GM12878 (cell line): ENCODE data around the gene ANKRD37. TPM values are rescaled to one million over a fixed set of nuclear protein-coding genes. Genes with fewer than 3 reads are reported as not detected.

ENCODE experiments used
- ATAC-seq: fragments of 200-7000 bp; cut with Tn5 transposase; 3 replicates; pipeline ENCODE4 v1.9.1; 2020; ENCODE audit warnings: mild to moderate bottlenecking, moderate library complexity
- BruUV-seq: library from RNA; stranded (reverse); fragments of 400-500 nt; replicated peaks from 2 replicates; lab custom pipeline; 2021; lab: Mats Ljungman, UMichigan
- CTCF ChIA-PET: fragments of 300-600 bp; sonication (Branson Sonifier 250); formaldehyde crosslinking; extraction: SDS; loops from one replicate; lab custom pipeline; 2021; ENCODE audit warnings: inconsistent platforms; lab: Yijun Ruan, JAX
- POLR2A ChIA-PET: fragments of 350-600 bp; formaldehyde crosslinking; extraction: SDS; loops from one replicate; lab custom pipeline; 2021; ENCODE audit warnings: inconsistent platforms; lab: Charles Lee
- RAD21 ChIA-PET: fragments of 300-600 bp; sonication (Branson Sonifier 250); formaldehyde crosslinking; loops from one replicate; lab custom pipeline; 2023; ENCODE audit warnings: antibody characterized with exemption; ENCODE audit not compliant: unreplicated experiment; lab: Charles Lee
- SMC1A ChIA-PET: fragments of 300-600 bp; sonication (Branson Sonifier 250); formaldehyde crosslinking; loops from one replicate; lab custom pipeline; 2023; ENCODE audit not compliant: unreplicated experiment, uncharacterized antibody; lab: Charles Lee
- DNase-seq: peaks from one replicate; pipeline ENCODE4 v3.0.0-alpha.2; 2011; ENCODE audit warnings: low read depth, low spot score
- FAIRE-seq: peaks from 3 replicates; lab custom pipeline; 2011; peaks lifted over from hg19 to GRCh38; lab: Jason Lieb, UNC
- H2AFZ ChIP-seq: 2 replicates; pipeline ENCODE4 v1.6.0; 2011; ENCODE audit warnings: low read depth, low read length, control low read depth; ENCODE audit not compliant: control insufficient read depth
- H3K27ac ChIP-seq: 2 replicates; pipeline ENCODE4 v1.5.1; 2011; ENCODE audit warnings: control low read depth; ENCODE audit not compliant: control insufficient read depth, insufficient read depth
- H3K27me3 ChIP-seq, 2 experiments: replicated peaks in 1 of 2; 2 replicates each; pipeline versions ENCODE4 v1.6.0 to v1.6.1; 2011; ENCODE audit warnings: low read length in 1 of 2; ENCODE audit not compliant: control insufficient read depth in 2 of 2, insufficient read depth in 2 of 2
- H3K36me3 ChIP-seq, 2 experiments: 2 replicates each; pipeline ENCODE4 v1.5.1; 2011; ENCODE audit warnings: low read length in 1 of 2; ENCODE audit not compliant: control insufficient read depth in 2 of 2, insufficient read depth in 2 of 2
- H3K4me1 ChIP-seq: 2 replicates; pipeline ENCODE4 v1.6.1; 2011; ENCODE audit warnings: mild to moderate bottlenecking, low read length, moderate library complexity, mixed read lengths; ENCODE audit not compliant: control insufficient read depth, insufficient read depth
- H3K4me2 ChIP-seq: 2 replicates; pipeline ENCODE4 v1.6.0; 2011; ENCODE audit warnings: control low read depth; ENCODE audit not compliant: control insufficient read depth, insufficient read depth
- H3K4me3 ChIP-seq: fragments of 200-600 bp; sonication (generic); 2 replicates; pipeline ENCODE4 v1.5.1; 2016
- H3K79me2 ChIP-seq: 2 replicates; pipeline ENCODE4 v1.6.0; 2011; ENCODE audit warnings: low read length; ENCODE audit not compliant: control insufficient read depth, insufficient read depth
- H3K9ac ChIP-seq: 2 replicates; pipeline ENCODE4 v1.8.0; 2011; ENCODE audit warnings: low read length, control low read depth, mixed read lengths; ENCODE audit not compliant: control insufficient read depth, insufficient read depth
- H3K9me3 ChIP-seq: replicated peaks from 3 replicates; pipeline ENCODE4 v1.5.1; 2011; ENCODE audit warnings: mild to moderate bottlenecking, low read length; ENCODE audit not compliant: control insufficient read depth, insufficient read depth
- H4K20me1 ChIP-seq: 2 replicates; pipeline ENCODE4 v1.6.0; 2011; ENCODE audit not compliant: control insufficient read depth, insufficient read depth
- CHD1 ChIP-seq: IDR thresholded peaks from 2 replicates; pipeline ENCODE4 v1.6.1; 2012; ENCODE audit warnings: low read depth, low read length, improper control_type of control experiment
- CHD4 ChIP-seq: fragments of 200-600 bp; sonication (generic); IDR thresholded peaks from 2 replicates; pipeline ENCODE4 v1.6.1; 2016; ENCODE audit warnings: mild to moderate bottlenecking
- CTCF ChIP-seq, 3 experiments: IDR thresholded peaks in 2 of 3; conservative IDR thresholded peaks in 1 of 3; 2 replicates each; pipeline ENCODE4 v1.5.1; 2011; ENCODE audit warnings: low read depth in 3 of 3, low read length in 3 of 3, mild to moderate bottlenecking in 3 of 3, control low read depth in 2 of 3, moderate library complexity in 2 of 3, inconsistent platforms in 1 of 3, mixed read lengths in 1 of 3; ENCODE audit not compliant: control insufficient read depth in 2 of 3, insufficient read depth in 1 of 3; ENCODE audit errors: extremely low read depth in 1 of 3
- PAX5 ChIP-seq: IDR thresholded peaks from 2 replicates; pipeline ENCODE4 v1.6.1; 2011; ENCODE audit warnings: low read depth, low read length, borderline replicate concordance
- TAF1 ChIP-seq: IDR thresholded peaks from 2 replicates; pipeline ENCODE4 v1.6.1; 2011; ENCODE audit warnings: mild to moderate bottlenecking, low read depth, low read length, borderline replicate concordance
- ZNF24 ChIP-seq: fragments of 450-650 bp; IDR thresholded peaks from 2 replicates; pipeline ENCODE4 v1.6.1; 2017; ENCODE audit warnings: antibody characterized with exemption, mild to moderate bottlenecking
- ZNF592 ChIP-seq: fragments of 450-650 bp; IDR thresholded peaks from 2 replicates; pipeline ENCODE4 v1.6.1; 2017; ENCODE audit warnings: mild to moderate bottlenecking, moderate library complexity
- WGBS: methylation state at CpG from one replicate; pipeline ENCODE4 v1.1.6; 2016; ENCODE audit warnings: low lambda C conversion rate; ENCODE audit not compliant: insufficient replicate concordance, insufficient coverage; ENCODE audit errors: missing lambda C conversion rate; 5-methylcytosine and 5-hydroxymethylcytosine counted together
- in situ Hi-C: fragments of 300-500 bp; cut with MboI; formaldehyde crosslinking; loops from 9 replicates; pipeline ENCODE4 v1.14.3; 2018; ENCODE audit warnings: mixed read lengths
- intact Hi-C: fragments of 100-400 bp; cut with micrococcal nuclease; formaldehyde crosslinking; loops from one replicate; pipeline ENCODE4 v1.14.2; 2022; ENCODE audit not compliant: unreplicated experiment
- polyA plus RNA-seq, 11 experiments: library from polyadenylated mRNA; depleted of rRNA in 4 of 11; unstranded in 6 of 11; stranded (reverse) in 5 of 11; fragments of >200 nt; fragmentation: Nextera tagmentation in 4 of 11; fragmentation: Illumina TruSeq in 1 of 11; extraction: Ambion mirVana in 4 of 11; extraction: Trizol in 1 of 11; gene quantifications; 1 replicate in 1 of 11; 2 replicates in 10 of 11; pipeline versions ENCODE4 v1.2.1 to v1.2.3, GENCODE V29; 2011 to 2016; ENCODE audit warnings: inconsistent platforms in 2 of 11, missing spikeins in 2 of 11, low read depth in 1 of 11
- total RNA-seq, 4 experiments: library from RNA; depleted of rRNA in 3 of 4; stranded (reverse); fragments of >200 nt in 3 of 4; fragmentation: Illumina TruSeq in 1 of 4; extraction: Trizol in 1 of 4; gene quantifications; 2 replicates each; pipeline versions ENCODE4 v1.2.1 to v1.2.3, GENCODE V29; 2013 to 2021

ANKRD37 gene
- total and polyA plus RNA-seq, 10 of the 15 experiments (the other 5 are each of a cell fraction or from before 2014, with no cell fraction given), result 10.6 to 67.9 (median 24.2) TPM

GRCh38 chr4:185404031-185404430, 7.4 kb downstream of the ANKRD37 start:
- TF ChIP-seq CHD4, result no peak
- no TSS peak for BruUV-seq
- FAIRE-seq, result no peak
- Histone ChIP-seq H3K27ac (no peak overlapping the region), H3K27me3 (no peaks in the 10 kb centered on the region), H3K79me2 (peaks cover 7% of the 10 kb centered on the region), H3K9ac (no peak overlapping the region), H3K9me3 (no peaks in the 10 kb centered on the region), H4K20me1 (no peaks in the 10 kb centered on the region), H2AFZ (no peak overlapping the region), H3K4me1 (peaks cover 6% of the 10 kb centered on the region; the same call in 1 of the 2 replicates), H3K36me3 (peaks cover 2 to 18% of the 10 kb centered on the region in 2 experiments; a peak in 2 of 4 replicates), H3K4me3 (no peak overlapping the region), H3K4me2 (no peak overlapping the region)
- SMC1A ChIA-PET, result interaction anchor here (1.2 to 4.9 kb wide), 2 partner anchors 8 to 138 kb away, joined by 3 to 25 read pairs; partner anchors contain the start of genes ANKRD37 and LRP2BP
- no peak for DNase-seq
- WGBS, result no CpG with 5 or more reads among the region's 4 CpGs
- intact Hi-C loops (no loop called here), in situ Hi-C loops (no loop called here)
- no peak for ATAC-seq
- CTCF ChIA-PET, result interaction anchor here (0.8 kb wide), 1 partner anchor 10 kb away, joined by 3 read pairs; no protein-coding TSS in a partner anchor
- POLR2A ChIA-PET, result interaction anchor here (0.6 to 2.2 kb wide), 8 partner anchors 8 to 1900 kb away, joined by 3 to 15 read pairs (median 4); partner anchors contain the start of genes ANKRD37, LRP2BP and UFSP2
- RAD21 ChIA-PET, result interaction anchor here (0.6 to 2.1 kb wide), 4 partner anchors 8 to 98 kb away, joined by 3 to 12 read pairs (median 4); partner anchors contain the start of genes ANKRD37 and LRP2BP

- in situ Hi-C loops (no loop called here), intact Hi-C loops (no loop called here)
- Histone ChIP-seq H3K4me1 (peaks cover 6% of the 10 kb centered on the region; the same call in 1 of the 2 replicates), H3K27ac (peak overlapping the region; percentile 69), H3K27me3 (no peaks in the 10 kb centered on the region), H2AFZ (no peak overlapping the region; the same call in 1 of the 2 replicates), H3K79me2 (no peaks in the 10 kb centered on the region; the same call in 1 of the 2 replicates), H3K9ac (no peak overlapping the region), H3K4me2 (no peak overlapping the region; the same call in 1 of the 2 replicates), H3K4me3 (no peak overlapping the region), H3K36me3 (peaks cover 2 to 8% of the 10 kb centered on the region in 2 experiments; a peak in 2 of 4 replicates), H4K20me1 (no peaks in the 10 kb centered on the region), H3K9me3 (peaks cover 2% of the 10 kb centered on the region; the same call in 1 of the 3 replicates)
- ChIA-PET RAD21 (interaction anchor here (0.6 to 2.1 kb wide), 5 partner anchors 9 to 182 kb away, joined by 3 to 21 read pairs (median 4); partner anchors contain the start of genes ANKRD37, LRP2BP and UFSP2), POLR2A (interaction anchor here (0.8 to 2.2 kb wide), 4 partner anchors 9 to 98 kb away, joined by 3 to 15 read pairs (median 8); partner anchors contain the start of genes ANKRD37, LRP2BP and UFSP2), SMC1A (interaction anchor here (0.8 to 4.9 kb wide), 11 partner anchors 9 to 201 kb away, joined by 3 to 25 read pairs (median 3); partner anchors contain the start of genes ANKRD37, LRP2BP and UFSP2), CTCF (interaction anchor here (0.7 to 1.8 kb wide), 7 partner anchors 9 to 193 kb away, joined by 3 to 7 read pairs (median 4); partner anchors contain the start of gene ANKRD37)
- no peak for DNase-seq
- BruUV-seq, result no TSS peak
- peak; percentile 92 for FAIRE-seq
- ATAC-seq, result peak; percentile 88
- 18% methylated on average over 6 of the region's 6 CpGs for WGBS
- TF ChIP-seq ZNF24, result no peak
- 0 out of 2 replicates have a peak, but pooled peaks have one; percentile 31 for TF ChIP-seq ZNF592
- TF ChIP-seq TAF1, result no peak
- no peak for TF ChIP-seq CTCF (IDR thresholded peaks at IDR 0.05 in 2 of 3, conservative IDR thresholded peaks at IDR 0.05 in 1 of 3; ENCODE audit: control insufficient read depth in 2 of 3, extremely low read depth in 1 of 3, insufficient read depth in 1 of 3, low read depth in 3 of 3, low read length in 3 of 3)
- no peak for TF ChIP-seq PAX5
- TF ChIP-seq CHD1, result no peak
These were observed 8.8 kb downstream of the ANKRD37 start for GRCh38 chr4:185405296-185405999.
